ENCODE results near the gene KLHDC8B.

DNA sequence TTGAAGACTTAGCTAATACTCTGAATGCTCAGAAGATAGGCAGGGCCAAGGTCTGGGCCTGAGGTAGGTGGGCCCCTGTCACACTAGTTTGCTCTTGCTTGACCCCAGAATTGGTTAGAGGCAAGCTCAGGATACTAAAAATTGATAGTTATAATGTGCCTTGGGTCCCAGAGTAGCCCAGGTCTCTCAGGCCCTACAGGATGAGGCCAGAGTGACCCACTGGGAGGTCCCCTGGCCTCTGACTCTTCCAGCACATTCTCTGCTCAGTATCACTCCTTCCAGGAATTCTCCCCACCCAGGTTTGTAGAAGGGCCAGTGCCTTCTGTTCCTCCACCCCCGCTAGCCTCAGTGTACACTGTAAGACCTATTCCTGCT, 667 bp upstream of the KLHDC8B start:
- TF ChIP-seq EZH2 (IDR thresholded peaks at IDR 0.05) = no peak
- no peak for TF ChIP-seq POLR2AphosphoS5 (IDR thresholded peaks at IDR 0.05; ENCODE audit: borderline replicate concordance, low read depth, low read length)
- TF ChIP-seq FOXP2 (optimal IDR thresholded peaks at IDR 0.05; ENCODE audit: control extremely low read depth, extremely low read length, insufficient read depth) = no peak

Measured in SK-N-MC (cell line).